Activated effector memory CD4-positive, alpha-beta T cell treated with anti-CD3 and anti-CD28 coated beads, Interleukin-2, amount 50 U/mL, for 16 hours (primary cell): ENCODE measurements around the gene RGS5.

ENCODE experiments used
- DNase-seq: peaks from one replicate; pipeline ENCODE4 v3.0.0-alpha.2; 2020

RGS5 gene

GRCh38 chr1:163178628-163179027 lies 24.1 kb downstream of the RGS5 start:
- no peak for DNase-seq

DNA sequence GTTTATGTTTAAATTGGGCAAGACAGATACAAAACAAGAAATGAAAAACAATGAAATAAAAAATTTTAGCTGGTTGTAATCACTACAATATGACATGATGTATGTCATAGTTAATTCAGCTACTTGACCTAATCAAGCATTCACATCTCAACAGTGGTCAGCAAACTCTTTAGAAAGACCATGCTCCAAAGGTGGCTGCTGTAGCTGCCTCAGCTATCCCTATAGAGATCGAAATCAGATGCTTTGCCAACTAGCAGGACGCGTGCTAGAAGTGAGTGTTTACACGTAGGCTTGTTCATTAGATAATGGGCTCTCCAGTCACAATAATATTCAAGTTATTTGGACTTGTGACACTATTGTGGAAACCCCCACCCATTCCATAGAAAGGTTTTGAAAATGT lies 25.9 kb downstream of the RGS5 start:
- DNase-seq: no peak

- peak; percentile 66 for DNase-seq
Measured at GRCh38 chr1:163174524-163175437, 27.9 kb downstream of the RGS5 start.

- no peak for DNase-seq
Measured at GRCh38 chr1:163173121-163173520, 29.6 kb downstream of the RGS5 start.

DNA sequence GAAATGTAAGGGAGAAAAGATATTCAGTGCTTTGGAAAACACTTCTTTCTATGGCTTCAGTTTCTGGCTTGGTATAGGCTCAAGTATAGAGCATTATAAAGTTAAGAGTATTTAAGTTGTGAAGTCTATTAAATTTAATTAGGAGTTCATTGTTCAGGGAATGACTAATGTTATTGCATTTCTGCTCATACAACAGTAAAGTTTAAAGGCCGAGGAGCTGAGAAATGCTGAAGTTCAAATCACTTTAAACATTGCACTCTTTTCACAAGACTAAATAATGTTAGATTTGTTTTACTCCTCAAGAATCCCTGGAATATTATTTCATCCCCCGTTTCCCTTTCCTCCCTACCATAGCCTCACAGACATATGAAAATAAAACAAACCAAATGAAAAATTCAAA lies 30.1 kb downstream of the RGS5 start:
- no peak for DNase-seq

GRCh38 chr1:163171826-163172225 lies 30.9 kb downstream of the RGS5 start:
- no peak for DNase-seq

DNA sequence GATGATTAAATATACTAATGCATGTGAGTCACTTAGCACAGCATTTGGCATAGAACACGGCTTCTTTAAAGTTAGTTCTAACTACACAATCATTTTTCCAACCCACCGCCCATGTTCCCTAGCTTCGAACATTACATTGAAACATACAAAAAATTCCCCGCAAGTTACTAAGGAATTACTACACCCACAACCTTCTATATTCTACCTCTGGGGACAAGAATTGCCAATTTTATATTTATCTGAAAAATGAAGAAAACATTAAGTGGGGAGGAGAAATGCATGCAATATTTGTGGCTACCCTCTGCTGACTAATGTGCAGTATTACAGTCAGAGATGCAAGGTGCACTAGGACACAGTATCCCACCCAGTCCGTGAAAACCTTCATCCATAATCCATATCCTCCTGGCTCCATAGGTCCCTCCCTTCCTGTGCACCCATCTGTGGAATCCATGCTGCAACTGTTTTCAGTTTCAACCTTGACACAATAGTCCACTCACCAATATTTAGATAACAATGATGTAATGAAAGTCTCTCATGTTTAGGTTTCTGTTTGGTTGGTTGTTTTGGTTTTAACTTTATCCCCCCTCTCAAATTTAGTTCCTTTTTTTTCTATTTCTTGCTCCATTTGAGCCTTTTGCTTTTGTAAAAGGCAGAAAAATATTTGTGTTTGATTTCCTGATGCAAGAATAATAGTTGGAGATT lies 31.6 kb downstream of the RGS5 start:
- DNase-seq: no peak

DNA sequence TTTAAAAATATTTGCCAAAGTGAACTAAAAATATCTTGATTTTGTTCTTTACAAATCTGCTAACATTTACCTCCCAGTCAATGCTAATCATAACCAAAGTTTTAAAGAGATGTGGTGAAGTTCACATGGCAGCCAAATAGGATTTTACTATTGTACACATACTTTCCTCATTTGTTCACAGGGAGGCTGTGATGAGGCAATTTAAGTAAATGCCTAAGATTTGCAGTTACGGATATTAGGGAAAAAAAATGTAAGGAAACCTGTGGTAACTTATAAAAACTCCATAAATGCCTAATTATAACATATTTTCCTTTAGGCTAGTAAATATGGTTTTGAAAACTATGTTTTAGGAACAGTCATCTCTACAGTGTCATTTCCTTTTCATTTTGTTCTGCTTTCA lies 32.4 kb downstream of the RGS5 start:
- DNase-seq: no peak

DNA sequence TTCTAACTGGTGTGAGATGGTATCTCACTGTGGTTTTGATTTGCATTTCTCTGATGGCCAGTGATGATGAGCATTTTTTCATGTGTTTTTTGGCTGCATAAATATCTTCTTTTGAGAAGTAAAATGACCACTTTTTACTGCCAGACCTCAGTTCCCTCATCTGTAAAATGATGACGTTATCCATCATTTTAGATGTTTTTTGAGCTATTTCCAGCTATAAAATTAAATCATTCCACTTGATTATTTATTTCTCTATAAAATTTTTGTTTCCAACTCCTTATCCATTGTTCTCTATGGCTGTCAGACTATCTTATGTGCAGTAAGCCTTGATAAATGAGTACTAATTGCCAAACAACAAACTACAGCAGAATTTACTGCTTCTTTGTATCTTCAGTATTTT lies 33.2 kb downstream of the RGS5 start:
- DNase-seq: no peak

- no peak for DNase-seq
Measured at GRCh38 chr1:163168053-163168452, 34.7 kb downstream of the RGS5 start.

DNA sequence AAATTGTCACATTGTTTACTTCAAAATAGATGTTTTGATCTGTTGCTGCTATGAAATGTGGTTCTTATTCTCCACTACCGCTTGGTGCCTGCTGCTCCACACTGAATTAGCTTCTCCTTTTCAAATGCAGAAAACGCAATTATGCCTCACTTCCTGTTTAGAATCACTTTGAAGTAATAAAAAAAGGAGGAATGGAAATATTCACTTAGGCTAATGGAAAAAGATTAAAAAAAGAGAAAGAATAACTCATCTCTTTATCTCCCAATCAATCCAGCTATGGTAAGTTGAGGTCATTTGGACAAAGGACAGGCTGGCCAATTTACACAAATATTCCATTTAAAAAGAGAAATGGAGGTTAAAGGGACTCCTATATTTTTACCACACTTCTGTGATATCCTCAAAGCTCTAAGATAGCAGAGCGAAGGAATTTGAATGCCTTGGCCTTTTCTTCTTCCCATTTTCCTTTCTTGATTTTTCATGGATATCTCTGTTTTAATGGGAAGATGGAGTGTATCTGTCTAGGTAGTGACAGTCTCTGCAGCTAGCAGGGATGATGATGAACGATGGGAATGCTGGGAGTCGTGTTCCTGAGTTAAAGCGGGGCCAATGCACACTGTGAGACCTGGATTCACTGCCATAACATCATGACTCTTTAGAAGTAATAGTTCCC lies 35.7 kb downstream of the RGS5 start:
- DNase-seq: no peak

DNA sequence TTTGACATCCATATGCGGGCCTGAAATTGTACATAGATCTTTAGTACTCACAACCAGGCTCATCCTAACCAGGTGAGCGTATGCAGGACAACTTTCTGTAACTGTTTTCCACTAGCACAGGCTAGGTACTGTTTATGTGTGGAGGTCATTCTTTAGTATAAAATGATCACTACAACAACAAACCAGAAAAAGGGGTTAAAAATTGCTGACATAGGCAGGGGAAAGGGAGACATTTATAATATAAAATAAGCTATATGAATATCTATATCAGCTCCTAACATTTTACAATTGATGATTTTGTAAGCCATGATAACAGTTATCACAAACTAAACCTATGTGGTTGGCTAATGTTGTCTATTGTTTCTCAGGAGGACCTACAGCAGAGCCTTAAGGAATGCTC lies 37.6 kb downstream of the RGS5 start:
- no peak for DNase-seq

- DNase-seq: no peak
Measured at GRCh38 chr1:163163881-163164582, 38.7 kb downstream of the RGS5 start.

DNA sequence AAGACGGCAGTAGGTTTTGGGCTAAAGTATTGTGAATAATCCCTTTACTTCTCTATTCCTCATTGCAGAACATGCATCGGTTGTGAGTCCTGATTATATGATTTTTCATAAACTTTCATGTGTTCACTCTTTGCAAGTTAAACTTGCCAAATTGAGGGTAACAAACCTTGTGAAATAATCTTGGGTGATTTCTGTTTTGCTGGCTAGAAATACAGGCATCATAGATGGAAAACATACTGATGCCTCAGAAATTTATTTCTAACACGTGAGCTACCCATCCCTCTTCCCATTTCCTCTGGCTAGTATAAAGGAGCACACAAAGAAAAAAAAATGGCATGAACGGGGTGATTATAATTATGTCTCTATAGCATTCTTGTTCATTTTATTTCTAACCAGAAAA lies 39.6 kb downstream of the RGS5 start:
- no peak for DNase-seq

GRCh38 chr1:163162381-163162914 lies 40.3 kb downstream of the RGS5 start:
- DNase-seq: no peak

GRCh38 chr1:163161841-163162240 lies 40.9 kb downstream of the RGS5 start:
- DNase-seq: no peak

GRCh38 chr1:163161337-163161736 lies 41.4 kb downstream of the RGS5 start:
- DNase-seq: no peak

DNA sequence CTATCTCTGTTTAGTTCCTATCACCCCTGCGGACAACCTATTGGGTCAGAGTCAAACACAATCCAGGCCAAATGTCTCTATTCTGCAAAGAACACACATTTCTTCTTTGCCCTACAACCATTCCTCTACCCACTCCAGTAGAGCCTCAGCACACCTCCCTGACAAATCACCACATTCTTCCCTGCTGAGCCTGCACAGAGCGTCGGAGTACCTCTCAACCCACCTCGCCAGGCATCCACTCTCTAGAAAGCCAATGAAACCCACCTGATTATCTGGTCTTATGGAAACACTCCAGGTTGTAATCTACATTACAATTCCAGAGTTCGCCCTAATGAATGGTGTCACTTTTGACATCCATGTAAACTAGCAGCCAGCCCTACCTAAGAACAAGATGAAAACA lies 47.1 kb downstream of the RGS5 start:
- no peak for DNase-seq

DNA sequence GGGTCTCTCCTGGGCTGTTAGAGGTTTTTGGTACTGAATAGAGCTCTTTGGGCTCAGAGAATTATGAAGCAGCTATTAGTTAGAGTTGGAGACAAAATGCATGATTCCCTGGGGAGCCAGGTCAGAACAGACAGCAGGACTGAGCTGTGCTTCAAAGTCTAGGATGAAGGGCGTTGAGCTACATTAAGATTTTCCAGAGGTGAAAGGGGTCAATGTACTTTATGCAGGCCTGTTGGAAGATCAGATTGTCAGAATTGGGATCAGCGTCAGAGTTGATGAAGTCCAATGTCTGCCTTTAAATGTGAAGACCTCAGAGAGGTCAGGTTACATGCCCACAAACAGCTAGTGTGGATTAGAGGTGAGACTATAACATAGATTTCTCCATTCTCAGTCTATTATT lies 53.8 kb downstream of the RGS5 start:
- no peak for DNase-seq

- no peak for DNase-seq
Measured at GRCh38 chr1:163147019-163147418, 55.7 kb downstream of the RGS5 start.

DNA sequence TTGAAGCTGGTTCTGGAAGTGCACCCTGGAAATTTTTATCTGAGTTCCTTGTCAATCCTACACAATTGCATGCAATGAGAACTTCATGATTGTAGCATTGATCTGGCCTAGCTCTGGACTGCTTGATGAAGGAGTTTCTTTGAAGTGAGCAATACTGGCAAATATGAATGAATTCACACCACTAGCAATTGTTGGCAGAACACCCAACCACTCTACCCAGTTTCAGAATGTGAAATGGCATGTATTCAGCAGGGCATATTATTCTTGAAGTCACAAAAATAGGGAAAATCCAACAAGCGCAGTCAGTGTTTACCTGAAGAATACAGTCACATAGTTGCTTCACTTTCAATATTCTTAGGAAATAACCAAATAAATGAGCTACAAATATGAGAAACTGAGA lies 57.3 kb downstream of the RGS5 start:
- DNase-seq: no peak

- DNase-seq: no peak
Measured at GRCh38 chr1:163144418-163144817, 58.3 kb downstream of the RGS5 start.

- DNase-seq: no peak
Measured at GRCh38 chr1:163142152-163142551, 60.6 kb downstream of the RGS5 start.
